HL-60 (cell line): ENCODE data around the gene CHST2.

Source experiments
- DNase-seq, 2 experiments: peaks; one replicate each; pipeline ENCODE4 v3.0.0-alpha.2; 2010 to 2020; ENCODE audit warnings: low read depth in 1 of 2, low spot score in 1 of 2
- H3K27ac ChIP-seq: fragments of 250-450 bp; sonication (Bioruptor Pico); replicated peaks from 2 replicates; pipeline ENCODE4 v1.5.1; 2020; ENCODE audit warnings: mild to moderate bottlenecking, moderate library complexity
- H3K27me3 ChIP-seq: fragments of 250-450 bp; sonication (Bioruptor Pico); 2 replicates; pipeline ENCODE4 v1.5.1; 2021; ENCODE audit warnings: mild to moderate bottlenecking, moderate library complexity; ENCODE audit not compliant: insufficient read depth, poor library complexity, severe bottlenecking
- H3K4me3 ChIP-seq: replicated peaks from 2 replicates; pipeline ENCODE4 v1.5.1; 2011; ENCODE audit warnings: mild to moderate bottlenecking, control low read depth, low read length; ENCODE audit not compliant: insufficient read depth
- CTCF ChIP-seq: IDR thresholded peaks from one replicate; pipeline ENCODE4 v1.5.1; 2011; ENCODE audit warnings: low read length, control low read depth, inconsistent platforms; ENCODE audit not compliant: insufficient read depth
- GABPA ChIP-seq: IDR thresholded peaks from 2 replicates; pipeline ENCODE4 v1.6.1; 2012; ENCODE audit warnings: low read depth
- POLR2AphosphoS5 ChIP-seq: IDR thresholded peaks from 2 replicates; pipeline ENCODE4 v1.6.1; 2012; ENCODE audit warnings: low read depth
- REST ChIP-seq: IDR thresholded peaks from 2 replicates; pipeline ENCODE4 v1.6.1; 2012; ENCODE audit warnings: low read depth; ENCODE audit not compliant: insufficient replicate concordance
- SPI1 ChIP-seq: IDR thresholded peaks from 2 replicates; pipeline ENCODE4 v1.6.1; 2012; ENCODE audit warnings: low read depth, mild to moderate bottlenecking, borderline replicate concordance

The CHST2 gene

GRCh38 chr3:143140550-143140949 is 21.0 kb downstream of the CHST2 start:
- no peaks in the 10 kb centered on the region for H3K27me3 ChIP-seq
- no peak overlapping the region for H3K4me3 ChIP-seq
- DNase-seq = no peak
- no peak overlapping the region for H3K27ac ChIP-seq
- TF ChIP-seq GABPA (no peak), CTCF (no peak), POLR2AphosphoS5 (no peak), SPI1 (no peak), REST (no peak)

- no peak for DNase-seq
- TF ChIP-seq GABPA = no peak
- TF ChIP-seq POLR2AphosphoS5 = no peak
- TF ChIP-seq REST = no peak
- TF ChIP-seq SPI1 = no peak
- TF ChIP-seq CTCF = no peak
- H3K27me3 ChIP-seq = no peaks in the 10 kb centered on the region
- H3K27ac ChIP-seq = no peak overlapping the region
- no peak overlapping the region for H3K4me3 ChIP-seq
Observed at GRCh38 chr3:143142354-143142753, 22.8 kb downstream of the CHST2 start.

- no peak for DNase-seq
- Histone ChIP-seq H3K4me3 (no peak overlapping the region), H3K27ac (no peak overlapping the region), H3K27me3 (no peaks in the 10 kb centered on the region)
- TF ChIP-seq REST (no peak), SPI1 (no peak), CTCF (no peak), GABPA (no peak), POLR2AphosphoS5 (no peak)
Observed at GRCh38 chr3:143145906-143146305, 26.3 kb downstream of the CHST2 start.
